Fibroblast of skin of scalp (primary cell): ENCODE results near the gene OR51M1. TPM values are rescaled to one million over a fixed set of nuclear protein-coding genes. Genes with fewer than 3 reads are reported as not detected.
"Not testable (repeated sequence)": the region's sequence is repeated elsewhere in the genome, so short reads cannot be mapped to it uniquely, and the experiment has no call there.

Experiments used
- DNase-seq: peaks from one replicate; pipeline ENCODE4 v3.0.0-alpha.2; 2013
- polyA plus RNA-seq, 2 experiments: library from polyadenylated mRNA; unstranded; fragments of 120-200 nt; gene quantifications; one replicate each; pipeline ENCODE4 v1.2.1, GENCODE V29; 2013; ENCODE audit not compliant: insufficient read length in 2 of 2

The OR51M1 gene, protein sequence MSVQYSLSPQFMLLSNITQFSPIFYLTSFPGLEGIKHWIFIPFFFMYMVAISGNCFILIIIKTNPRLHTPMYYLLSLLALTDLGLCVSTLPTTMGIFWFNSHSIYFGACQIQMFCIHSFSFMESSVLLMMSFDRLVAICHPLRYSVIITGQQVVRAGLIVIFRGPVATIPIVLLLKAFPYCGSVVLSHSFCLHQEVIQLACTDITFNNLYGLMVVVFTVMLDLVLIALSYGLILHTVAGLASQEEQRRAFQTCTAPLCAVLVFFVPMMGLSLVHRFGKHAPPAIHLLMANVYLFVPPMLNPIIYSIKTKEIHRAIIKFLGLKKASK
- not detected for polyA plus RNA-seq (2013, experiment 1 of 2; ENCODE audit: insufficient read length)
- polyA plus RNA-seq (2013, experiment 2 of 2; ENCODE audit: insufficient read length) = not detected

GRCh38 chr11:5383576-5383975 is at the start of gene OR51M1:
Gene OR51M1 (plus strand): TSS chr11:5383812. CDS start chr11:5389399, 5,587 bp downstream.
- DNase-seq = no peak

- no peak for DNase-seq
Observed at GRCh38 chr11:5335170-5335569, 48.4 kb upstream of the OR51M1 start.

- DNase-seq = no peak
Observed at GRCh38 chr11:5336331-5336730, 47.3 kb upstream of the OR51M1 start.

DNA sequence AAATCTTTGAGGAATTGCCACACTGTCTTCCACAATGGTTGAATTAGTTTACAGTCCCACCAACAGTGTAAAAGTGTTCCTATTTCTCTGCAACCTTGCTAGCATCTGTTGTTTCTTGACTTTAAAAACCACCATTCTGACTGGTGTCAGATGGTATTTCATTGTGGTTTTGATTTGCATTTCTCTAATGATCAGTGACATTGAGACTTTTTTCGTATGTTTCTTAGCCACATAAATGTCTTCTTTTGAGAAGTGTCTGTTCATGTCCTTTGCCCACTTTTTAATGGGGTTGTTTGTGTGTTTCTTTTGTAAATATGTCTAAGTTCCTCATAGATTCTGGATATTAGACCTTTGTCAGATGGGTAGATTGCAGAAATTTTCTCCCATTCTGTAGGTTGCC is 46.4 kb upstream of the OR51M1 start:
- not testable (repeated sequence) for DNase-seq

- DNase-seq = no peak
Observed at GRCh38 chr11:5339771-5340322, 43.8 kb upstream of the OR51M1 start.

GRCh38 chr11:5343474-5344335 is 39.9 kb upstream of the OR51M1 start, which contains the start of gene OR51B5:
Gene OR51B5 (minus strand): TSS chr11:5343524. CDS start chr11:5343524, 0 bp downstream.
- no peak for DNase-seq

DNA sequence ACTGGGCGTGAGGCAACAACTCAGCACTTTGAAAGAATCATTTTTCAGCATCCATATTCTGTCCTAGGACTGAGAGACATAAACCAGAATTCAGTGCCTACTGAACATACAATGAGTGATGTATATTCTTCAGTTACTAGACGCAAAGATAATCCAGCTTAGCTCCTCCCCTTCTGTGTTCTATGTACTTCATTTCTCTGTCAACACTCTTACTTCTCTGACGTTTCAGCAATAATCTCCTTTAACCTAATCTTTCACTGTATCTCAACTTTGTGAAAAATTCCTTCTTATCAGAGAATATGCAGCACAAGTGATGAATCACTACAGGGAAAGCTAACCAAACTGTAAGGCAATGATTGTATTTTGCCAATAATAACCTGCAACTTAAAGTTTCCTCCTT is 37.8 kb upstream of the OR51M1 start:
- DNase-seq = no peak

GRCh38 chr11:5348551-5349194 is 34.9 kb upstream of the OR51M1 start:
- DNase-seq = no peak

DNA sequence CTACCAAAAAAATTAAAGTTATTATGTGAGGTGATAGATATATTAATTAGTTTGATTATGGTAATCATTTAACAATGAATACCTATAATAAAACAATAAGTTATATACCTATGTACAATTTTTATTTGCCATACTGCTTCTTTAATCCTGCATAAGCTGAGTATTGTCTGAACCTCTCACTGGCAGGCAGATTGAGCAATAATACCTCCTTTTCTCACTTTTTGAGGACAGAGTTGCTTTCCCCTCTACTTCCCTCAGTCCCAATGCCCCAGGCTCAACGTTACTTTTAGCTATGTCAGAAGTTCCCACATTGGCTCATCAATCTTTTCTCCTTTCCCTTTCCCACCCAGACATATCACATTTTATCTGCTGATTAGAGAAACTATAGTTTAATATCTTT is 34.1 kb upstream of the OR51M1 start:
- no peak for DNase-seq

- no peak for DNase-seq
Observed at GRCh38 chr11:5351208-5351607, 32.4 kb upstream of the OR51M1 start, which contains the start of gene OR51B6. Gene OR51B6 (plus strand): TSS chr11:5351508. CDS start chr11:5351508, 0 bp downstream.

- DNase-seq = not testable (repeated sequence)
Observed at GRCh38 chr11:5356031-5356430, 27.6 kb upstream of the OR51M1 start.

GRCh38 chr11:5362017-5362625 is 21.5 kb upstream of the OR51M1 start:
- no peak for DNase-seq

GRCh38 chr11:5363679-5364078 is 19.9 kb upstream of the OR51M1 start:
- no peak for DNase-seq

- DNase-seq = peak; percentile 82
Observed at GRCh38 chr11:5364214-5364613, 19.4 kb upstream of the OR51M1 start.

GRCh38 chr11:5366365-5366764 is 17.2 kb upstream of the OR51M1 start:
- not testable (repeated sequence) for DNase-seq

DNA sequence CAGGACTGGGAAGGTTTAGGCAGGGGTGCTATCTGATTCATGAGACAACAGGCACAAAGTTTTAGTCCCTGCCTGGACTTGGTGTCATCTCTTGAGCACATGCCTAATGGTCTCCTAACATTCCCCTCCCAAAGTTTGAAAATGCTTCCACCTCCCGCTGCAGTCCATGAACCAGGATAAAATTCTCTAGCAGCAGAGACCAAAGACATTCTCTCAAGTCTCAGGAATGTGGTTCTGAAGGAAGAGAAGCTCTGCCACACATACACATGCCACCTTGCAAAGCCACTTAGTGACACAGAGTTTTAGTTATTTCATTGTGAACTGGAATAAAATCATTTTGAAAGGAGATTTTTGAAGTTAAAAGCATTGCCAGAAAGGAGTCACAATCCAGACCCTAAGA is 16.8 kb upstream of the OR51M1 start:
- DNase-seq = peak; percentile 48

DNA sequence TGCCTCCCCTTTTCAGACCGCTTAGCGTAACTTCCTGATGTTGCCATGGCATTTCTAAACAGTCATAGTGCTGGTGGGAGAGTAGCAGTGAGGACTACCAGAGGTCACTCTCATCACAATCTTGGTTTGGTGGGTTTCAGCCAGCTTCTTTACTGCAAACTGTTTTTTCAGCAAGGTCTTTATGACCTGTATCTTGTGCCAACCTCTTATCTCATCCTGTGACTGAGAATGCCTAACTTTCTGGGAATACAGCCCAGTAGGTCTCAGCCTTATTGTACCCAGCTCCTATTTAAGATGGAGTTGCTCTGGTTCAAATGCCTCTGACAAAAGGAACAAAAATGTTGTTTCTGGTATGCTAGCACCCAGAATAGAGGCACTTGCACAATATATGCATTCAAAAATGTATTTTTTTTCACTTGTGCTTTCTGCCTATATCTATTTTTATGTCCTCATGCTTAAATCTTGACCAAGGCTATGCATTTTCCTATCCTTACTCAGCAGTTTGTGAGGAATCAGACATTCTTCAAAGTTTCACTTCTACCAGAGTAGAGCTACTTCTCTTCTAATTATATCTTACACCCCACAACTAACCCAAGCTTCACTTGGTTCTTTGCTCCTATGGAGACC is 16.1 kb upstream of the OR51M1 start:
- DNase-seq = peak; percentile 80

DNA sequence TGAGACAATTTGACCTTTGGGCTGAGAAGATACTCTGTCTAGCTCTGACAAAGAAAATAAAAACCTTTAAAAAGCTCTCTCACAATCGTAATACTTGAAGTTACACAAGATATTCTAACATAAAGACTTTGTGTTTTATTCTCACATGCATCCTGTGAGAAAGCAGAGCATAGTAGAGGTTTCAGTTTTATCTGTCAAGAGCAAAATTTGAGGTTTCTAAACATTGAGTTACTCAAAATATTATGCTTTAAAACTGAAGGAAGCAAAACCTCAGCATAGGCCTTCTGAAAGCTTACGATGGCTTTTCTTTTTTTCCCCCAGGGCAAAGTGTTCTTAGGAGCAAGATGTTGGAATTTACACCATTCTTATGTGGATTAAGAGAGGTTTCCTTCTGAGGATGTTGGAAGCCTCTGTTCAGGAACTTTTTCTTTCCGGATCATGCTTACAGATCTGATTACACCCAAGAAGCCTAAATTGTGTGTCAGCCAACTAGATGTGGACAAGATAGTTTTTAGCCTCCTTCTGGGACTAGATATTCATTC is 15.0 kb upstream of the OR51M1 start:
- no peak for DNase-seq

DNA sequence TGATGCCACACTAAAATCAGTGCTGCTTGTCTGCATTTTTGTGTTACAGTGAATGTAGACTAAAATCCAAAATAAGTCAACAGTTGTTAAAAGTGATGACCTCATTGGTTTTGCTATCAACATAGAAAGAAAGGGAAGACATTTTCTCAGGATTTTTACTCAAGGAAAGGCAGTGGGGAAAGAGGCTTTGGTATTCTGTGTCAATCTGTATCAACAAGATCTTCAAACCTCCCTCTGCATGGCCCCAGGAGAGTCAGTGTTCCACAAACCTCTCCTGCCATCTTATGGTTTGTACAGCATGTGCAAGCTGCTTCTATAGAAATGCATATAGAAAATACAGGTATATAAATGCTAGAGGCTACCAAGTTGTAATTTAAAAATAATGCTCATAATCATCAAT is 13.8 kb upstream of the OR51M1 start:
- peak; percentile 61 for DNase-seq

- peak; percentile 60 for DNase-seq
Observed at GRCh38 chr11:5380740-5381342, 2.8 kb upstream of the OR51M1 start.

GRCh38 chr11:5384335-5384734 is 723 bp downstream of the OR51M1 start:
- no peak for DNase-seq
